NCI-H226 (cell line): ENCODE measurements around the gene CASK.
A peak's percentile ranks its signal among the peaks of the same experiment; 100 is the strongest.
"Not testable (repeated sequence)": the region's sequence is repeated elsewhere in the genome, so short reads cannot be mapped to it uniquely, and the experiment has no call there.

Source experiments
- DNase-seq: peaks from one replicate; pipeline ENCODE4 v3.0.0-alpha.2; 2015

The CASK gene

GRCh38 chrX:41616935-41617334, 306.4 kb downstream of the CASK start:
- DNase-seq, result peak; percentile 7

- no peak for DNase-seq
Measured at GRCh38 chrX:41616255-41616654, 307.1 kb downstream of the CASK start.

GRCh38 chrX:41608244-41608643, 315.1 kb downstream of the CASK start:
- DNase-seq, result no peak

- DNase-seq, result no peak
Measured at GRCh38 chrX:41607264-41607832, 316.0 kb downstream of the CASK start.

GRCh38 chrX:41606057-41606456, 317.3 kb downstream of the CASK start:
- DNase-seq, result not testable (repeated sequence)

- DNase-seq, result no peak
Measured at GRCh38 chrX:41604766-41605543, 318.4 kb downstream of the CASK start.

GRCh38 chrX:41604177-41604576, 319.2 kb downstream of the CASK start:
- DNase-seq, result no peak

- DNase-seq, result no peak
Measured at GRCh38 chrX:41603596-41603995, 319.8 kb downstream of the CASK start.

GRCh38 chrX:41602816-41603345, 320.5 kb downstream of the CASK start:
- no peak for DNase-seq

- DNase-seq, result peak; percentile 44
Measured at GRCh38 chrX:41600291-41600690, 323.1 kb downstream of the CASK start.

- no peak for DNase-seq
Measured at GRCh38 chrX:41599507-41599906, 323.8 kb downstream of the CASK start.

- DNase-seq, result no peak
Measured at GRCh38 chrX:41596596-41596995, 326.8 kb downstream of the CASK start.

GRCh38 chrX:41594634-41595033, 328.7 kb downstream of the CASK start:
- DNase-seq, result no peak

GRCh38 chrX:41591906-41592305, 331.4 kb downstream of the CASK start:
- DNase-seq, result no peak

- no peak for DNase-seq
Measured at GRCh38 chrX:41590641-41591040, 332.7 kb downstream of the CASK start.

- DNase-seq, result no peak
Measured at GRCh38 chrX:41589634-41590270, 333.6 kb downstream of the CASK start.

- DNase-seq, result no peak
Measured at GRCh38 chrX:41588271-41588670, 335.1 kb downstream of the CASK start.

GRCh38 chrX:41580423-41581064, 342.8 kb downstream of the CASK start:
- DNase-seq, result no peak

- DNase-seq, result no peak
Measured at GRCh38 chrX:41563876-41564275, 359.5 kb downstream of the CASK start.

GRCh38 chrX:41561045-41561444, 362.3 kb downstream of the CASK start:
- DNase-seq, result peak; percentile 86

GRCh38 chrX:41559235-41560052, 363.9 kb downstream of the CASK start:
- DNase-seq, result peak; percentile 52

- no peak for DNase-seq
Measured at GRCh38 chrX:41558531-41558930, 364.8 kb downstream of the CASK start.

- DNase-seq, result no peak
Measured at GRCh38 chrX:41556958-41557357, 366.4 kb downstream of the CASK start.
